Astrocyte of the cerebellum (primary cell): ENCODE measurements around the gene KCNH5.

Experiments
- DNase-seq: peaks from one replicate; pipeline ENCODE4 v3.0.0-alpha.2; 2011; ENCODE audit warnings: low read depth
- H3K4me3 ChIP-seq: 2 replicates; pipeline ENCODE4 v1.5.1; 2011; ENCODE audit warnings: mild to moderate bottlenecking, low read depth, low read length, moderate library complexity
- in situ Hi-C: cut with HindIII; loops from 2 replicates; pipeline ENCODE4 v1.10.0; 2017; ENCODE audit warnings: low sequenced_read_pairs
- TF ChIP-seq, protein P1 (sequence below): IDR thresholded peaks from 2 replicates; pipeline ENCODE4 v1.5.1; 2012; ENCODE audit warnings: low read length, low read depth, moderate library complexity, mild to moderate bottlenecking; ENCODE audit errors: missing control alignments

KCNH5 gene

DNA sequence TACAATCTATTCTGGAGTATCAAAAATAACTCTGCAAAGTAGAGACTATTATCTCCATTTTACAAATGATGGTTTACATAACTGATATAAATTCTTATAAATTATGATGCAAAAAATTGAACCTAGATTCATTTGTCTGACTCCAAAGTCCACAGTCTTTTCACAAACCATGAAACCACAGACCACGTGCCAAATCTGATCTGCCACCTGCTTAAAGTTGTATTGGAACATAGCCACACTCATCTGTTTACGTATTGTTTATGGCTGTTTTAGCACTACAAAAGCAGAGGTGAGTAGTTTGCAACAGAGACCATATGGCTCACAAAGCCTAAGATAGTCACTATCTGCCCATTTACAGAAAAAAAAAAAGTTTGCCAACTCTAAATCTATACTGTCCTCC lies 105.3 kb downstream of the KCNH5 start:
- H3K4me3 ChIP-seq = no peak overlapping the region
- in situ Hi-C loops = no loop called here
- no peak for DNase-seq
- TF ChIP-seq, protein P1, sequence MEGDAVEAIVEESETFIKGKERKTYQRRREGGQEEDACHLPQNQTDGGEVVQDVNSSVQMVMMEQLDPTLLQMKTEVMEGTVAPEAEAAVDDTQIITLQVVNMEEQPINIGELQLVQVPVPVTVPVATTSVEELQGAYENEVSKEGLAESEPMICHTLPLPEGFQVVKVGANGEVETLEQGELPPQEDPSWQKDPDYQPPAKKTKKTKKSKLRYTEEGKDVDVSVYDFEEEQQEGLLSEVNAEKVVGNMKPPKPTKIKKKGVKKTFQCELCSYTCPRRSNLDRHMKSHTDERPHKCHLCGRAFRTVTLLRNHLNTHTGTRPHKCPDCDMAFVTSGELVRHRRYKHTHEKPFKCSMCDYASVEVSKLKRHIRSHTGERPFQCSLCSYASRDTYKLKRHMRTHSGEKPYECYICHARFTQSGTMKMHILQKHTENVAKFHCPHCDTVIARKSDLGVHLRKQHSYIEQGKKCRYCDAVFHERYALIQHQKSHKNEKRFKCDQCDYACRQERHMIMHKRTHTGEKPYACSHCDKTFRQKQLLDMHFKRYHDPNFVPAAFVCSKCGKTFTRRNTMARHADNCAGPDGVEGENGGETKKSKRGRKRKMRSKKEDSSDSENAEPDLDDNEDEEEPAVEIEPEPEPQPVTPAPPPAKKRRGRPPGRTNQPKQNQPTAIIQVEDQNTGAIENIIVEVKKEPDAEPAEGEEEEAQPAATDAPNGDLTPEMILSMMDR = no peak

DNA sequence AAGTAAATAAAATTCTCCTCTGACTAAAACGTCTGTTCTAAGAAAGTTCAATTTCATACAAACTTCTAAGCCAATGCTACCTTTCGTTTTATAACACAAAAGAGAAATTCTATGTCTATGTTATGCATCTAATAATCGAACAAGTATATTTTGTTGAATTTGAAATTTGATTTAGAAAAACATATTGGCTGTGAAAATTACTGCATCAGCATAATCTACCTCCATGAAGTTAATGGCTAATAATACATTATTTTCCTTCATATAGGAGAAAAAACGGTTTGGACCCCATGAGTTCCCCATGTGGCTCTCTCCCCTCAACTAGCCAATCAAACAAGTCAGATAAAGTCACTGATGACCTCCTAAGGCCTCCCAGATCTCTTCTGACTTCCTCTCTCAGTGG lies 106.5 kb downstream of the KCNH5 start:
- TF ChIP-seq, protein P1 = no peak
- no peak overlapping the region for H3K4me3 ChIP-seq
- DNase-seq = no peak
- in situ Hi-C loops = no loop called here

DNA sequence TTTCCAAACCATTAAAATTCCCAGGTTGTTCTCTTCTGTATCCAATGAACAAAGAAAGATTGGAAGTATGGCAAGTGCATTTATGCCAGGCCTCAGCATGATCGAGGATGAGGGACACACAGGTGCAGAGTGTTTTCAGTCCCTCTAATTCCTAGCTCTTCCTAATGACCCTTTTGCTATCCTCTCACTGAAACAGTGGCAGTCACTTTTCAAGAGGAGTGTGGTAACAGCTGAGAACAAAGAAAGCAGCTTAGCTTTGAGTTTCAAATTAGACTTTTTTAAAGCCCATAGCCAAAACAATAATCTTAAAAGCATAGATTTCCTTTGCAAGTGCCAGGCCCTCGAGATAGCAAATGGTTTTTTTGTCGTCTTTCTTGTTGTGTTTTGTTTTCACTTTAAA lies 110.8 kb downstream of the KCNH5 start:
- in situ Hi-C loops = no loop called here
- no peak for DNase-seq
- TF ChIP-seq, protein P1 = no peak
- no peak overlapping the region for H3K4me3 ChIP-seq

DNA sequence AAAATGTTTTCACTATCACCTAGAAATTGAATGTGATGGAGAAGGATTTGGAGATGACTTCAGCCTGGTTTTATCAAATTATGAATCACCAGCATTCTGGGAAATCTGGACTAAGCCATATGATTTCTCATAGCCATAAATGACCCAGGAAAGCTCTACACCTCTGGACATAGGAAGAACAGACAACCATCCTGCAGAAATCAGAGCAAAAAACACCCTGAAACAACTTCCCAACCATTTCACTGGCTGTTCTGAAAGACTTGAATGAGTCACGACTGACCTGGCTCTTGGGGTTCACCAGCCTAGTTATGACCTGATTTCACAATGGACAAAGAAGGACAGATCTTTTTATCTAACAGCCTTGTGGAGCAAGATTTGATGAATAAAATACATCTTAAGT lies 123.8 kb downstream of the KCNH5 start:
- H3K4me3 ChIP-seq = no peak overlapping the region
- DNase-seq = no peak
- in situ Hi-C loops = no loop called here
- TF ChIP-seq, protein P1 = no peak

DNA sequence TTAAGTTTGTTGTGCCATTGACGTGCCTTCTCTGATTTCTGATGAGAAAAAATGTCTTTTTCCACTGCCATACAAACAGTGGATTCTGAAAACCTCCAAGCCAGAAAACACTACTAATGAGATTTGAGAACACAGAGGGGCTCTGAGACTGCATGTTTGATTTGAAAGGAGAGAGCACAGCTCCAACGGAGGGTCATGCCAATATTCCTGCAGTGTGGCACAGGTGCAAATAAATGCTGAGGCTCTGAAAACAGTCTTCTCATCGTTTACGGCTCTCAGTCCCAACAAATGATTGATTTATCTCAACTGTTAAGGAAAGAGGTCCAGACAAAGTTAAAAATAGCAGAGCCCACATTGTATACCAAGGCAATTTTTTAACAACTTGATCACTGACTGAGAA lies 128.7 kb downstream of the KCNH5 start:
- in situ Hi-C loops = no loop called here
- TF ChIP-seq, protein P1 = no peak
- DNase-seq = no peak
- no peak overlapping the region for H3K4me3 ChIP-seq

DNA sequence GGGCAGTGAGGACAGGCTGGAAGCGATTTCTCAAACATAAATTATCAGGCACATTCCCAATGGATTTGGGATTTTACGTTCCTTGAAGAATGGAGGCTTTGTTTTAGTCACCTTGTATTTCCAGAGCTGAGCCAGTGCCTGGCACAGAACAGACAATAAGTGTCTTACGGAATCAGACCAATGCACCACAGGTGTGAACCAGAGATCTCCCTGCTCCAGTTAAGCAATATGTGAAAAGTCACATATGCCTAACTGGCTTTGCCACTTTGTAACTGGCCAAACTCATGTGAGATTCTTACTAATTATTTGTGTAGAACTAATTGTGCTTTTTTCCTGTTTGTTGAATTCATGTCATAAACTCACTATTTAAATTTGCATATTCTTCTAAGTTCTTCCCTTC lies 130.4 kb downstream of the KCNH5 start:
- H3K4me3 ChIP-seq = no peak overlapping the region
- in situ Hi-C loops = no loop called here
- DNase-seq = no peak
- TF ChIP-seq, protein P1 = no peak

DNA sequence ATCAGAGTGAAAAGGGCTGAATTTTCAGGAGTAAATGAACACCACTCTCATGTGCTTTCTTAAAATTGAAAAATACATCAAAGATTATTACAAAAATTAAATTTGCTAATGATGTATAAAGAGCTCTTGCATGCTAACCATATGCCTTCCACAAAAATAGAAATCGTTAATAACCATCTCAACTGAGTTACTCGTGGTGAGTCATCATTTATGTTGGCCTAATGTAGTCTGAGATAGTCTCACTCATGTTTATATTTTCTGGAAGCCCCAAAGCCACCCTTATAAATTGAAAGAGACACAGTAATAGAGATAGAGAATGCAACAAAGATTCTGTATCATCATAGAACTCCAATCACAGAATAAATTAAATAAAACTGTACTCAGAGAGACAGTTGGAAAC lies 131.2 kb downstream of the KCNH5 start:
- TF ChIP-seq, protein P1 = no peak
- peak; percentile 9 for DNase-seq
- no peak overlapping the region for H3K4me3 ChIP-seq
- in situ Hi-C loops = no loop called here
